Activated CD4-positive, alpha-beta memory T cell treated with anti-CD3 and anti-CD28 coated beads, Interleukin-2, amount 10 ng/mL, durations not matched to agents 7 days and 5 days (primary cell): Measurements from ENCODE around the gene ADAD2. TPM values are rescaled to one million over a fixed set of nuclear protein-coding genes. Genes with fewer than 3 reads are reported as not detected.

Source experiments
- CTCF ChIA-PET: fragments of 350-600 bp; sonication (Branson Sonifier 250); formaldehyde crosslinking; loops from one replicate; lab custom pipeline; 2021; ENCODE audit warnings: antibody characterized with exemption, inconsistent platforms; lab: Charles Lee
- POLR2A ChIA-PET: fragments of 350-600 bp; sonication (Branson Sonifier 250); formaldehyde crosslinking; loops from one replicate; lab custom pipeline; 2021; ENCODE audit warnings: antibody characterized with exemption; lab: Charles Lee
- DNase-seq: peaks from one replicate; pipeline ENCODE4 v3.0.0-alpha.2; 2020
- H3K27ac Mint-ChIP-seq: one replicate; pipeline ENCODE4 v1.8.0; 2021; ENCODE audit warnings: mild to moderate bottlenecking, mixed read lengths
- H3K27me3 Mint-ChIP-seq: one replicate; pipeline ENCODE4 v1.8.0; 2021; ENCODE audit warnings: mixed read lengths
- H3K36me3 Mint-ChIP-seq: one replicate; pipeline ENCODE4 v1.8.0; 2021; ENCODE audit warnings: low read depth, mixed read lengths
- H3K4me1 Mint-ChIP-seq: one replicate; pipeline ENCODE4 v1.8.0; 2021; ENCODE audit warnings: mixed read lengths
- H3K4me3 Mint-ChIP-seq: one replicate; pipeline ENCODE4 v1.8.0; 2021; ENCODE audit warnings: mild to moderate bottlenecking, mixed read lengths
- H3K9me3 Mint-ChIP-seq: one replicate; pipeline ENCODE4 v1.8.0; 2021; ENCODE audit warnings: mixed read lengths
- total RNA-seq, 2 experiments: library from RNA; stranded (reverse); gene quantifications; one replicate each; pipeline ENCODE4 v1.2.3, GENCODE V29; 2021

The ADAD2 gene
- not detected for total RNA-seq

DNA sequence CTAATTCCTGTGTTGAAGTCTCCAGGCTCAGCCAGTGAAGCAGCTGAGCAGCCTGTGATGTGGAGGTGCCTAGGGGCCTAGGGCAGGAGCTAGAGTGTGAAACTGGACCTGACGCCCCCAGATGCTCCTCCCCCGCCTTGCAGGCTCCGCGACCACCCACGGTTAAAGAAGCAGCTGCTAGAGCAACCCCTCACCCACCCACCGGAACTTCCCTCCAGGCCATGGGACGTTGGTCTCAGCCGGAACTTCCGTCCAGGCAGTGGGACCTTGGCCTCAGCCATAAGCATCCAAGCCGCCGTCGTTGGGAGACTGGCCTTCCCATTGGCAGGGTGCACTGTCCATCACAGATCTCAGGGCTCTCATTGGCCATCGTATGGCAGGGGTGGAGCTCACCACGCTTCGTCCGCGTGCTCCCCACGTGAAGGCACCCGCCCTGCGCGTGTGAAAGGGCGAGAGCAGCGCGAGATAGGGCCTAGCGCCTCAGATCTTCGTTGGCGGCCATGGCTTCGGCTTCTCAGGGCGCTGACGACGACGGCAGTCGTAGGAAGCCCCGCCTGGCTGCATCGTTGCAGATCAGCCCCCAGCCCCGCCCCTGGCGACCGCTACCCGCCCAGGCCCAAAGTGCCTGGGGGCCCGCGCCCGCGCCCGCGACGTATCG, at the start of gene ADAD2:
ADAD2 (plus strand) TSS at position 427 of the 658 bp plus-strand sequence; CDS start at position 501, 74 bp downstream.
- H3K36me3 Mint-ChIP-seq: peaks cover 3% of the 10 kb centered on the region
- POLR2A ChIA-PET: no interaction called here
- H3K4me1 Mint-ChIP-seq: peaks cover 26% of the 10 kb centered on the region
- H3K4me3 Mint-ChIP-seq: no peak within 1 kb of the TSS
- H3K9me3 Mint-ChIP-seq: no peaks in the 10 kb centered on the region
- no peaks in the 10 kb centered on the region for H3K27me3 Mint-ChIP-seq
- no peak within 1 kb of the TSS for H3K27ac Mint-ChIP-seq
- CTCF ChIA-PET: no interaction called here
- DNase-seq: no peak

DNA sequence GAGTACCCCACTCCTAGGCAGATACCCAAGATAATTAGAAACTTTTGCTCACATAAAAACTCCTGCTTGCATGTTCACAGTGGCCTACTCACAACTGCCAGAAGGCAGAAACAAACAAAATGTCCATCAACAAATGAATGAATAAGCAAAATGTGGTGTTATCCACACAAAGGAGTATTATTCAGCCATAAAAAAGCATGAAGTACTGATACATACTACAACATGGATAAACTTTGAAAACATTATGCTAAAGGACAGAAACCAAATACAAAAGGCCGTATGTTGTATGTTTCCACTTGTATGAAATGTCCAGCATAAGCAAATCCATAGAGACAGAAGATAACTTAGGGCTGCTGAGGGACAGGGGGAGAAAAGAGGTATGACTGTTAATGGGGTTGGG, 47.9 kb upstream of the ADAD2 start:
- Mint-ChIP-seq H3K36me3 (no peaks in the 10 kb centered on the region), H3K27me3 (peaks cover 5% of the 10 kb centered on the region), H3K27ac (no peak overlapping the region), H3K4me3 (peak overlapping the region; percentile 15), H3K9me3 (no peaks in the 10 kb centered on the region), H3K4me1 (peaks cover 26% of the 10 kb centered on the region)
- ChIA-PET POLR2A (interaction anchor here (5.5 kb wide), 1 partner anchor 26 kb away, joined by 38 read pairs; the partner anchor contains the start of gene MBTPS1), CTCF (interaction anchor here (1.8 to 2.1 kb wide), 2 partner anchors 26 to 58 kb away, joined by 6 to 8 read pairs; partner anchors contain the start of gene MBTPS1)
- no peak for DNase-seq

DNA sequence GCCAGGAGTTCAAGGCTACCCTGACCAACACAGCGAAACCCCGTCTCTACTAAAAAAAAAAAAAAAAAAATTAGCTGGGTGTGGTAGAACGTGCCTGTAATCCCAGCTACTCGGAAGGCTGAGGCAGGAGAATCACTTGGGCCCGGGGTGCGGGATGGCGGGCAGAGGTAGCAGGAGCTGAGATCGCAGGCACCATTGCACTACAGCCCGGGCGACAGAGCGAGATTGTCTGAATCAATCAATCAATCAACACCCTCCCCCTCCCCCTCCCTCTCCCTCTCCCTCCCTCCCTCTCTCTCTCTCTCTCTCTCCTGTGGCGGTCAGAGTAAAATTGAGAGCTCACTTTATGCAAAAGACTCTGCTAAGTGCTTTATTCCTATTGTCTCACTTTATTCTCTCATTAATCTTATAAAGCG, 47.2 kb upstream of the ADAD2 start:
- Mint-ChIP-seq H3K4me3 (peak overlapping the region; percentile 88), H3K9me3 (no peaks in the 10 kb centered on the region), H3K36me3 (no peaks in the 10 kb centered on the region), H3K4me1 (peaks cover 20% of the 10 kb centered on the region), H3K27ac (no peak overlapping the region), H3K27me3 (peaks cover 6% of the 10 kb centered on the region)
- no peak for DNase-seq
- ChIA-PET POLR2A (interaction anchor here (5.5 kb wide), 1 partner anchor 27 kb away, joined by 38 read pairs; the partner anchor contains the start of gene MBTPS1), CTCF (interaction anchor here (0.9 kb wide), 1 partner anchor 58 kb away, joined by 3 read pairs; no protein-coding TSS in a partner anchor)

DNA sequence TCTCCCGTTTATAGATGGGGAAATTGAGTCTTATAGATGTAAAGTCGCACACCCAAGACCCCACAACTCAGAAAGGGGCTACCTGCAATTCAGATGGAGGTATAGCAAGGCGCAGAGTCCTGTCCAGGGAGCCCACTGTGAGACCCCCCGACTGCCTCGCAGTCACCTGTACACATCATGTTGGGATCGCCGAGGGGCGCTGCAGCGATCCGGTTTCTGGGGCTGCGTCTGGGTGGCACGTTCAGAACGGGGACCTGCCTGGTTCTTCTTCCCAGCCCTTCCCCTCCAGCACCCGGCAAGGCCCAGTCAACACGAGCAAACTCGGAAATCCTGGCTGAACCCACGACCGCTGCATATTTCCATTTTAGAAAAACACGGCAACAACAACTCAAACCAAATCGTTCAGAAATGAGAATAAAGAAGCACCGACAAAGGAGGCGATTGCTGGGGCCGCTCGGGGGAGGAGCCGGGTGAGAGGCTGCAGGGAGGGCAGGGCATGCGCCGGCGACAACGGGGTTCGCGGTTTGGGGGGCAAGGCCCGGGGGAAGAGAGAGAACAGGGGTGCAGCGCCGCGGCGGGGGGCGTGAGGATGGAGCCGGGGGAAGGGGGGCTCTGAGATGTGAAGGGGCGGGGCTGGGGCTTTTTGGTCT, 46.6 kb upstream of the ADAD2 start:
- Mint-ChIP-seq H3K4me3 (peak overlapping the region; percentile 88), H3K9me3 (no peaks in the 10 kb centered on the region), H3K27ac (peak overlapping the region; percentile 62), H3K36me3 (no peaks in the 10 kb centered on the region), H3K4me1 (peaks cover 14% of the 10 kb centered on the region), H3K27me3 (peaks cover 8% of the 10 kb centered on the region)
- CTCF ChIA-PET: interaction anchor here (0.8 to 2.0 kb wide), 6 partner anchors 27 to 91 kb away, joined by 3 to 11 read pairs (median 3); partner anchors contain the start of genes MBTPS1 and TAF1C
- DNase-seq: peak; percentile 53
- POLR2A ChIA-PET: interaction anchor here (1.0 to 5.5 kb wide), 3 partner anchors 27 to 86 kb away, joined by 3 to 38 read pairs (median 6); partner anchors contain the start of genes MBTPS1 and TAF1C

DNA sequence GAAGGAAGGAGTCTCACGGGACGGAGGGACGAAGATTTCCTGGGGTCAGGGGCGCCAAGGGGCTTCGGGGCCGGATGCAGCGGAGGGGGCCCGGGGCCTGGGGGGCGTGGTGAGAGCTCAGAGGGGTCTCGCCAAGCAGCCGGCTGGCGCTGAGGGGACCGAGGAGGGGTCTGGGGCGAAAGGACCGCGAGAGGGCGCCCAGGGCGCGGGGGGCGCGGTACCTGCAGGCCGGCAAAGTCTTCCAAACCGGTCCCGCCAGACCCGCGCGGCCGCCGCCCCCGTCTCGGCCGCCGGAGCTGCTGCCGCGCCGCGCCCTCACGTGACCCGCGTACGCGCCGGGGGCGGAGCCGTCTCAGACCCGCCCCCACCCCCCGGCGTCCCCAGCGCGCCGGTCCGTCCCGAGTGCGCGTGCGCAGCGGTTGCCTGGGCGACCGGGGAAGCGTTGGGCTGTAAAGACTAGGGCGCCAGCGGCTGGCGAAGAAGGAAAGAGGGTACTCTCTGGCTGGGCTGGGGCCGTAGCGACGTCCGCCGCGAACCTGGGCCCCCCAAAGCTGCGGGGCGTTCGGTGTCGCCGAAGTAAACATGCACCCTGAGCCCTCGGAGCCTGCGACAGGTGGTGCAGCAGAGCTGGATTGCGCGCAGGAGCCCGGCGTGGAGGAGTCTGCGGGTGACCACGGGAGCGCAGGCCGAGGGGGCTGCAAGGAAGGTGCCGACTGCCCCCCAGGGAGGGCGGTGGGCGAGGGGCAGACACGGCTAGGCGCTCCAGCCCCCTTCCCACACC, 45.9 kb upstream of the ADAD2 start, which contains the start of the genes DNAAF1 and HSDL1:
DNAAF1 (plus strand) TSS at position 450 of the 781 bp plus-strand sequence; CDS start at position 583, 133 bp downstream.
HSDL1 (minus strand) TSS at position 319 of the 781 bp plus-strand sequence. CDS start 13,856 bp downstream, outside the sequence.
- Mint-ChIP-seq H3K4me1 (peaks cover 10% of the 10 kb centered on the region), H3K27me3 (peaks cover 10% of the 10 kb centered on the region), H3K27ac (peak within 1 kb of the TSS; percentile 62), H3K4me3 (peak within 1 kb of the TSS; percentile 88), H3K9me3 (no peaks in the 10 kb centered on the region), H3K36me3 (no peaks in the 10 kb centered on the region)
- peak; percentile 94 for DNase-seq
- ChIA-PET POLR2A (interaction anchor here (0.6 to 5.5 kb wide), 8 partner anchors 9 to 246 kb away, joined by 3 to 38 read pairs (median 3); partner anchors contain the start of genes MBTPS1 and TAF1C), CTCF (interaction anchor here (0.8 to 2.0 kb wide), 6 partner anchors 28 to 92 kb away, joined by 3 to 11 read pairs (median 4); partner anchors contain the start of genes MBTPS1 and TAF1C)

DNA sequence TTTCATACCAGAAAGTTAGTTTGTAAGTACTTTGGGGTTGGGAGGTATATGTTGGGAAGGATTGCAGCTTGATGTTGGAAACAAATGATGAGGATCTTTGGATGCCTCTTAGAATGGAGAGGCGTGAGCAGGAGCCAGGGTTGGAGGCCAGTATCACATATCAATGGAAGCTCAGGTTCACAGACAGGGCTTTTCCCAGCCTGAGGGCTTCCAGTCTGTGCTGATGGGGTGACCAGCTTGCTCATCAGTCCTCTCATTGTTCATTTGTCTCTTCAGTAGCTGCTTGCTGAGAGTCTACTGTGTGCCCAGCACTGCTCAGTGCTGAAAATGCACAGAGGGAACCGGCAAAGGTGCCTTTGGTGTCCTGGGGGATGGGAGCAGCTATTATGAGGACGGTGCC, 40.0 kb upstream of the ADAD2 start:
- no peaks in the 10 kb centered on the region for H3K36me3 Mint-ChIP-seq
- CTCF ChIA-PET: interaction anchor here (1.2 kb wide), 1 partner anchor 25 kb away, joined by 3 read pairs; no protein-coding TSS in a partner anchor
- POLR2A ChIA-PET: interaction anchor here (1.1 kb wide), 1 partner anchor 34 kb away, joined by 3 read pairs; the partner anchor contains the start of gene MBTPS1
- no peaks in the 10 kb centered on the region for H3K4me1 Mint-ChIP-seq
- no peak overlapping the region for H3K27ac Mint-ChIP-seq
- DNase-seq: no peak
- H3K27me3 Mint-ChIP-seq: peaks cover 37% of the 10 kb centered on the region
- H3K4me3 Mint-ChIP-seq: no peak overlapping the region
- H3K9me3 Mint-ChIP-seq: no peaks in the 10 kb centered on the region

DNA sequence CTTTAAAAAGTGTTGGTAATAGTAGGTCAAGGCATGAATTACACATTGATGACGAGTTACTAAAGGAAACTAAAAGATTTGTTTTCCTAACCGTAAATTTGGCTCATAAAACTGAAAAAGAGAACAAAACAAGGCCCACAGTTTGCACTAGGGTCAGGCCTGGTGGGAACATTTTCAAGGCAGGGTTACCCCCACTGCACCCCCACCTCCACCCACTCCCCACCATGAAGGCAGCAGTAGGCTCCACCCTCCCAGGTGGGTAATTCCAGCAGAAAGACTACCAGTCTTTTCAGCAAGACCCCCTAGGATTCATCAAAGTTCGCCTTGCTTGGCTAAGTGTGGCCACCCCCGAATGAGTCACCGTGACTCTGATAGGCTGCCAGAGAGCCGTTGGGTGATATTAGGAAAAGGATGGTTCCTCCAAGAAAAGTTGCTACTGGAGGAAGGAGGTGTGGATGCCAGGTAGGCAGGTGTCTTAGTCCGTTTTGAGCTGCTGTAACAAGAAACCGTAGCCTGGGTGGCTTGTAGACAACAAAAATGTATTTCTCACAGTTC, 37.2 kb upstream of the ADAD2 start:
- H3K9me3 Mint-ChIP-seq: no peaks in the 10 kb centered on the region
- H3K36me3 Mint-ChIP-seq: no peaks in the 10 kb centered on the region
- H3K4me1 Mint-ChIP-seq: no peaks in the 10 kb centered on the region
- no peak overlapping the region for H3K27ac Mint-ChIP-seq
- CTCF ChIA-PET: interaction anchor here (1.0 to 1.3 kb wide), 2 partner anchors 33 to 65 kb away, joined by 3 read pairs; partner anchors contain the start of gene TAF1C
- H3K27me3 Mint-ChIP-seq: peaks cover 45% of the 10 kb centered on the region
- POLR2A ChIA-PET: interaction anchor here (1.2 kb wide), 1 partner anchor 9 kb away, joined by 3 read pairs; the partner anchor contains the start of genes DNAAF1 and HSDL1
- no peak overlapping the region for H3K4me3 Mint-ChIP-seq
- no peak for DNase-seq

DNA sequence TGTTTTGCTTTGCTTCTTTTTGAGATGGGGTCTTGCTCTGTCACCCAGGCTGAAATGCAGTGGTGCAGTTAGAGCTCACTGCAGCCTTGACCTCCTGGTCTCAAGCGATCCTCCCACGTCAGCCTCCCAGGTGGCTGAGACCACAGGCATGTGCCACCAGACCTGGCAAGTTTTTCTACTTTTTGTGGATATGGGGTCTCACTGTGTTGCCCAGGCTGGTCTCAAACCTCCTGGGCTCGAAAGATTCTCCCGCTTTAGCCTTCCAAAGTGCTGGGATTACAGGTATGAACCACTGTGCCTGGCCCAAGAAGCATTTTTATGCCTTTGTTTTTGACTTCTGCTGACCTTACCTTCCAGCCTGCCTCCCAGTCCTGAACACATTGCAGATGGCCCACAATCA, 35.7 kb upstream of the ADAD2 start:
- no peaks in the 10 kb centered on the region for H3K4me1 Mint-ChIP-seq
- POLR2A ChIA-PET: interaction anchor here (1.3 kb wide), 1 partner anchor 38 kb away, joined by 4 read pairs; the partner anchor contains the start of gene MBTPS1
- CTCF ChIA-PET: no interaction called here
- H3K4me3 Mint-ChIP-seq: no peak overlapping the region
- peaks cover 50% of the 10 kb centered on the region for H3K27me3 Mint-ChIP-seq
- no peaks in the 10 kb centered on the region for H3K36me3 Mint-ChIP-seq
- H3K27ac Mint-ChIP-seq: no peak overlapping the region
- no peak for DNase-seq
- no peaks in the 10 kb centered on the region for H3K9me3 Mint-ChIP-seq

DNA sequence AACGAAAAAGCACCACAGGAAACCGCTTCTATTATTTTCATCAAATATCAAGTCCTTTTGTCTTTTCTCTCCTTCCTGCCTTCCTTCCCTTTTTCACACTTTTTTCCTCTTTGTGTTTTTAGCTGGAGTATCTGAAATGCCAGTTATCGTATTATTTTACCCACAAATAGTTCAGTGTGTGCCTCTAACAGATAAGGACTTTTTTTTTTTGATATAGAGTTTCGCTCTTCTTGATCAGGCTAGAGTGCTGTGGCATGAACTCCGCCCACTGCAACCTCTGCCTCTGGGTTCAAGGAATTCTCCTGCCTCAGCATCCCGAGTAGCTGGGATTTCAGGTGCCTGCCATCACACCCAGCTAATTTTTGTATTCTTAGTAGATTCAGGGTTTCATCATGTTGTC, 35.2 kb upstream of the ADAD2 start:
- CTCF ChIA-PET: interaction anchor here (1.4 kb wide), 1 partner anchor 39 kb away, joined by 3 read pairs; the partner anchor contains the start of gene MBTPS1
- H3K27me3 Mint-ChIP-seq: peaks cover 50% of the 10 kb centered on the region

DNA sequence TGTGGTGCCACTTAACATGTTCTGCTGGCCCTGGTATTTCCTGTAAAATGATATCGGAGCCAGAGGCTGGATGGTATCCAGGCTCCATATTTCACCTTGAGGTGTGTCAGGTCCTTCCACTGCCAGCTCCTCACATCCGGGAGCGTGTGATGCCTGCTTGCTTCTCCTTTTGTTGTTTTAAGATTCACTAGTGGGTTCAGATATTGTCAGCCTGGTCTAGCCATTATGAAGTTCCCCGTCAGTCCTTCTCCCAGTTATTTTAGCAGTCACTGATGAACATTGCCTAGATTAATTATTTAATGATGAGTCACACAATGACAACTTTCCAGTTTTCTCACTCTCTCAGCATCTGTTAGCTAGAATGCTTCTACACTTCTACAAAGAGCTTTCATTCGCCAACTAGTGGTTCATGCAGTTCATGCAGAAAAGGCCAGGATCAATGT, 34.6 kb upstream of the ADAD2 start:
- no peaks in the 10 kb centered on the region for H3K36me3 Mint-ChIP-seq
- H3K27me3 Mint-ChIP-seq: peaks cover 44% of the 10 kb centered on the region
- no peak overlapping the region for H3K27ac Mint-ChIP-seq
- ChIA-PET CTCF (interaction anchor here (0.5 to 1.4 kb wide), 4 partner anchors 31 to 85 kb away, joined by 3 to 4 read pairs (median 4); partner anchors contain the start of genes MBTPS1 and TAF1C), POLR2A (interaction anchor here (1.3 kb wide), 1 partner anchor 39 kb away, joined by 4 read pairs; the partner anchor contains the start of gene MBTPS1)
- no peak for DNase-seq
- no peak overlapping the region for H3K4me3 Mint-ChIP-seq
- H3K4me1 Mint-ChIP-seq: no peaks in the 10 kb centered on the region
- no peaks in the 10 kb centered on the region for H3K9me3 Mint-ChIP-seq

More for the DNA sequence above, 35.2 kb upstream of the ADAD2 start:
- Mint-ChIP-seq H3K27ac (no peak overlapping the region), H3K36me3 (no peaks in the 10 kb centered on the region), H3K4me3 (no peak overlapping the region), H3K4me1 (no peaks in the 10 kb centered on the region), H3K9me3 (no peaks in the 10 kb centered on the region)
- POLR2A ChIA-PET: interaction anchor here (1.3 kb wide), 1 partner anchor 39 kb away, joined by 4 read pairs; the partner anchor contains the start of gene MBTPS1
- no peak for DNase-seq

DNA sequence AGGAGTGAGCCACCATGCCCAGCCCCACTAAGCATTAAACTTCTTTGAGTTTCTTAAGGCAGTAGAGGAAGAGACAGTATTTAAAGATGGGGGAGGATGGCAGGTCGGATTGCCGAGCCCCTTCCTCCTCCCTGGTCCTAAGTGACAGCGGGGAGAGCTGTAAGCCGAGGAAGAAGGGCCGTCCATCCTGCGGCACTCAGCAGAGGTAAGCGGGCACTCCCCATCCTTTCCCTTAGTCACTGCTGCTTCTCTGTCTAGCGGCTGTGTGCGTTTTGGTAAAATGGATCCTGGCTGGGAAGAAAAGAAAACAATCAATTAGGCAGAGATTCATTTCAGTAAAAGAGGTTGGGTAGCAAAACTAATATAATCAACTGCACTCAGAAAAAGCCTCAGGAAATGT, 31.9 kb upstream of the ADAD2 start:
- Mint-ChIP-seq H3K4me1 (no peaks in the 10 kb centered on the region), H3K27me3 (peaks cover 49% of the 10 kb centered on the region), H3K4me3 (no peak overlapping the region), H3K27ac (no peak overlapping the region), H3K36me3 (no peaks in the 10 kb centered on the region), H3K9me3 (no peaks in the 10 kb centered on the region)
- POLR2A ChIA-PET: no interaction called here
- DNase-seq: no peak
- CTCF ChIA-PET: no interaction called here
